ENCODE results near the gene CYB561A3. TPM values are rescaled to one million over a fixed set of nuclear protein-coding genes. Genes with fewer than 3 reads are reported as not detected.
"Not testable (repeated sequence)": the region's sequence is repeated elsewhere in the genome, so short reads cannot be mapped to it uniquely, and the experiment has no call there.

CYB561A3 gene
- total RNA-seq, result 10 to 100 TPM; 43.9 to 51.2 TPM

- H3K27ac Mint-ChIP-seq, result peak within 1 kb of the TSS; percentile 98
- ATAC-seq (peak; percentile 95), DNase-seq (peak; percentile 96)
- peaks cover 25% of the 10 kb centered on the region for H3K36me3 Mint-ChIP-seq
- H3K4me1 Mint-ChIP-seq, result peaks cover 40% of the 10 kb centered on the region
- H3K4me3 Mint-ChIP-seq, result peak within 1 kb of the TSS; percentile 99
- H3K9me3 Mint-ChIP-seq (ENCODE audit: low read depth), result no peaks in the 10 kb centered on the region
- no peaks in the 10 kb centered on the region for H3K27me3 Mint-ChIP-seq
- CTCF ChIA-PET, result interaction anchor here (0.7 to 16.7 kb wide), 13 partner anchors 10 to 84 kb away, joined by 3 to 180 read pairs (median 4); partner anchors contain the start of genes CPSF7, DDB1, SDHAF2 and TKFC
These were observed at the start of gene CYB561A3, which contains the start of gene TMEM138 for GRCh38 chr11:61361741-61362541. CYB561A3 (minus strand) TSS chr11:61361882; CDS start chr11:61356713, 5,169 bp downstream. TMEM138 (plus strand) TSS chr11:61362374; CDS start chr11:61364391, 2,017 bp downstream.

GRCh38 chr11:61406991-61407728 lies 45.5 kb upstream of the CYB561A3 start:
- H3K36me3 Mint-ChIP-seq, result peaks cover 60% of the 10 kb centered on the region
- H3K4me3 Mint-ChIP-seq, result no peak overlapping the region
- no peak overlapping the region for H3K27ac Mint-ChIP-seq
- ATAC-seq (no peak), DNase-seq (no peak)
- H3K4me1 Mint-ChIP-seq, result no peaks in the 10 kb centered on the region
- H3K27me3 Mint-ChIP-seq, result no peaks in the 10 kb centered on the region
- CTCF ChIA-PET, result interaction anchor here (3.6 kb wide), 1 partner anchor 22 kb away, joined by 14 read pairs; no protein-coding TSS in a partner anchor
- H3K9me3 Mint-ChIP-seq (ENCODE audit: low read depth), result no peaks in the 10 kb centered on the region

- no peak for DNase-seq
- Mint-ChIP-seq H3K4me1 (no peaks in the 10 kb centered on the region), H3K27me3 (no peaks in the 10 kb centered on the region), H3K9me3 (ENCODE audit: low read depth) (no peaks in the 10 kb centered on the region), H3K4me3 (no peak overlapping the region), H3K27ac (no peak overlapping the region), H3K36me3 (peaks cover 55% of the 10 kb centered on the region)
- ATAC-seq, result no peak
- CTCF ChIA-PET, result interaction anchor here (0.8 to 3.6 kb wide), 2 partner anchors 21 to 29 kb away, joined by 3 to 14 read pairs; no protein-coding TSS in a partner anchor
These were observed 44.4 kb upstream of the CYB561A3 start for GRCh38 chr11:61406067-61406466.

- H3K36me3 Mint-ChIP-seq, result peaks cover 48% of the 10 kb centered on the region
- DNase-seq (no peak), ATAC-seq (no peak)
- no peaks in the 10 kb centered on the region for H3K9me3 Mint-ChIP-seq (ENCODE audit: low read depth)
- no peaks in the 10 kb centered on the region for H3K4me1 Mint-ChIP-seq
- CTCF ChIA-PET, result interaction anchor here (3.6 kb wide), 1 partner anchor 19 kb away, joined by 14 read pairs; no protein-coding TSS in a partner anchor
- H3K27me3 Mint-ChIP-seq, result no peaks in the 10 kb centered on the region
- no peak overlapping the region for H3K27ac Mint-ChIP-seq
- no peak overlapping the region for H3K4me3 Mint-ChIP-seq
These were observed 43.0 kb upstream of the CYB561A3 start for GRCh38 chr11:61404641-61405040.

GRCh38 chr11:61404103-61404502 lies 42.4 kb upstream of the CYB561A3 start:
- H3K27me3 Mint-ChIP-seq, result no peaks in the 10 kb centered on the region
- H3K36me3 Mint-ChIP-seq, result peaks cover 46% of the 10 kb centered on the region
- no peak for ATAC-seq
- no peaks in the 10 kb centered on the region for H3K4me1 Mint-ChIP-seq
- no peaks in the 10 kb centered on the region for H3K9me3 Mint-ChIP-seq (ENCODE audit: low read depth)
- CTCF ChIA-PET, result no interaction called here
- H3K27ac Mint-ChIP-seq, result no peak overlapping the region
- H3K4me3 Mint-ChIP-seq, result no peak overlapping the region
- DNase-seq, result no peak

- ATAC-seq, result no peak
- DNase-seq, result no peak
- no peak overlapping the region for H3K27ac Mint-ChIP-seq
- peaks cover 47% of the 10 kb centered on the region for H3K36me3 Mint-ChIP-seq
- CTCF ChIA-PET, result no interaction called here
- H3K27me3 Mint-ChIP-seq, result no peaks in the 10 kb centered on the region
- H3K4me3 Mint-ChIP-seq, result no peak overlapping the region
- no peaks in the 10 kb centered on the region for H3K4me1 Mint-ChIP-seq
- no peaks in the 10 kb centered on the region for H3K9me3 Mint-ChIP-seq (ENCODE audit: low read depth)
These were observed 42.0 kb upstream of the CYB561A3 start for GRCh38 chr11:61403658-61404057.

- no peak overlapping the region for H3K4me3 Mint-ChIP-seq
- H3K9me3 Mint-ChIP-seq (ENCODE audit: low read depth), result no peaks in the 10 kb centered on the region
- no peak for ATAC-seq
- H3K4me1 Mint-ChIP-seq, result no peaks in the 10 kb centered on the region
- H3K27ac Mint-ChIP-seq, result no peak overlapping the region
- H3K27me3 Mint-ChIP-seq, result no peaks in the 10 kb centered on the region
- CTCF ChIA-PET, result interaction anchor here (1.9 to 5.1 kb wide), 4 partner anchors 9 to 65 kb away, joined by 9 to 21 read pairs (median 12); partner anchors contain the start of gene TMEM216
- H3K36me3 Mint-ChIP-seq, result peaks cover 38% of the 10 kb centered on the region
- DNase-seq, result no peak
These were observed 39.9 kb upstream of the CYB561A3 start for GRCh38 chr11:61401573-61401972.

GRCh38 chr11:61401173-61401572 lies 39.5 kb upstream of the CYB561A3 start:
- H3K36me3 Mint-ChIP-seq, result peaks cover 35% of the 10 kb centered on the region
- DNase-seq (no peak), ATAC-seq (no peak)
- H3K4me3 Mint-ChIP-seq, result no peak overlapping the region
- H3K27ac Mint-ChIP-seq, result no peak overlapping the region
- H3K27me3 Mint-ChIP-seq, result no peaks in the 10 kb centered on the region
- H3K9me3 Mint-ChIP-seq (ENCODE audit: low read depth), result no peaks in the 10 kb centered on the region
- H3K4me1 Mint-ChIP-seq, result no peaks in the 10 kb centered on the region
- CTCF ChIA-PET, result interaction anchor here (0.5 to 5.1 kb wide), 5 partner anchors 8 to 65 kb away, joined by 5 to 21 read pairs (median 11); partner anchors contain the start of gene TMEM216

- Mint-ChIP-seq H3K27ac (peak overlapping the region; percentile 96), H3K9me3 (ENCODE audit: low read depth) (no peaks in the 10 kb centered on the region), H3K4me3 (peak overlapping the region; percentile 90), H3K4me1 (peaks cover 22% of the 10 kb centered on the region), H3K36me3 (peaks cover 20% of the 10 kb centered on the region), H3K27me3 (no peaks in the 10 kb centered on the region)
- ATAC-seq, result no peak
- no peak for DNase-seq
- CTCF ChIA-PET, result interaction anchor here (0.8 to 7.6 kb wide), 10 partner anchors 7 to 354 kb away, joined by 3 to 71 read pairs (median 10); partner anchors contain the start of genes CPSF7, CYB561A3, SDHAF2 and TMEM138
These were observed 31.4 kb upstream of the CYB561A3 start for GRCh38 chr11:61392981-61393595.

- DNase-seq (no peak), ATAC-seq (no peak)
- Mint-ChIP-seq H3K36me3 (peaks cover 9% of the 10 kb centered on the region), H3K27ac (no peak overlapping the region), H3K27me3 (no peaks in the 10 kb centered on the region), H3K4me1 (peaks cover 28% of the 10 kb centered on the region), H3K4me3 (no peak overlapping the region), H3K9me3 (ENCODE audit: low read depth) (no peaks in the 10 kb centered on the region)
- CTCF ChIA-PET, result interaction anchor here (0.7 to 7.6 kb wide), 2 partner anchors 55 to 81 kb away, joined by 3 to 71 read pairs; no protein-coding TSS in a partner anchor
These were observed 28.5 kb upstream of the CYB561A3 start for GRCh38 chr11:61390161-61390560.

- Mint-ChIP-seq H3K4me1 (peaks cover 5% of the 10 kb centered on the region), H3K27ac (no peak overlapping the region), H3K27me3 (no peaks in the 10 kb centered on the region), H3K9me3 (ENCODE audit: low read depth) (no peaks in the 10 kb centered on the region), H3K36me3 (no peaks in the 10 kb centered on the region), H3K4me3 (no peak overlapping the region)
- CTCF ChIA-PET, result interaction anchor here (0.8 to 8.1 kb wide), 26 partner anchors 10 to 554 kb away, joined by 3 to 261 read pairs (median 12); partner anchors contain the start of genes CPSF7, CYB561A3, DDB1 and SDHAF2
- ATAC-seq (no peak), DNase-seq (no peak)
These were observed 22.9 kb upstream of the CYB561A3 start for GRCh38 chr11:61384271-61385242.

GRCh38 chr11:61383859-61384258 lies 22.2 kb upstream of the CYB561A3 start:
- H3K27ac Mint-ChIP-seq; H3K36me3 Mint-ChIP-seq; H3K27me3 Mint-ChIP-seq; ATAC-seq; DNase-seq; H3K4me3 Mint-ChIP-seq; H3K9me3 Mint-ChIP-seq (ENCODE audit: low read depth); H3K4me1 Mint-ChIP-seq: not testable (repeated sequence)
- CTCF ChIA-PET, result interaction anchor here (1.2 to 8.1 kb wide), 7 partner anchors 9 to 131 kb away, joined by 4 to 261 read pairs (median 18); partner anchors contain the start of genes CYB561A3, DDB1, TKFC and TMEM138
